HFF-Myc (cell line): Measurements from ENCODE around the gene BRINP1.

ENCODE experiments used
- DNase-seq: peaks from one replicate; pipeline ENCODE4 v3.0.0-alpha.2; 2011; ENCODE audit warnings: low read depth; ENCODE audit errors: extremely low read depth
- H3K4me3 ChIP-seq: replicated peaks from 2 replicates; pipeline ENCODE4 v1.5.1; 2011; ENCODE audit warnings: low read depth, mild to moderate bottlenecking, control low read depth, low read length
- CTCF ChIP-seq: IDR thresholded peaks from 2 replicates; pipeline ENCODE4 v1.5.1; 2012; ENCODE audit warnings: mild to moderate bottlenecking, low read depth, low read length, control low read depth; ENCODE audit errors: missing control alignments

Gene BRINP1

GRCh38 chr9:119283078-119283794 lies 86.0 kb downstream of the BRINP1 start:
- H3K4me3 ChIP-seq: no peak overlapping the region
- DNase-seq: no peak
- no peak for TF ChIP-seq CTCF

- TF ChIP-seq CTCF: no peak
- no peak overlapping the region for H3K4me3 ChIP-seq
- DNase-seq: no peak
These were observed 86.7 kb downstream of the BRINP1 start for GRCh38 chr9:119282476-119283077.

GRCh38 chr9:119280740-119281485 lies 88.3 kb downstream of the BRINP1 start:
- TF ChIP-seq CTCF: no peak
- H3K4me3 ChIP-seq: no peak overlapping the region
- no peak for DNase-seq

GRCh38 chr9:119278171-119278570 lies 91.1 kb downstream of the BRINP1 start:
- no peak for TF ChIP-seq CTCF
- H3K4me3 ChIP-seq: no peak overlapping the region
- no peak for DNase-seq

- no peak for TF ChIP-seq CTCF
- no peak overlapping the region for H3K4me3 ChIP-seq
- DNase-seq: no peak
These were observed 95.1 kb downstream of the BRINP1 start for GRCh38 chr9:119273984-119274665.

GRCh38 chr9:119273325-119273904 lies 95.8 kb downstream of the BRINP1 start:
- DNase-seq: no peak
- no peak for TF ChIP-seq CTCF
- H3K4me3 ChIP-seq: no peak overlapping the region
